ENCODE results near the gene CLK1. TPM values are rescaled to one million over a fixed set of nuclear protein-coding genes. Genes with fewer than 3 reads are reported as not detected.

Gene CLK1
- total RNA-seq, 1 experiment from 2014 or later: 46.8 TPM

GRCh38 chr2:200845669-200846325, 18.7 kb downstream of the CLK1 start:
- H3K27me3 ChIP-seq (ENCODE audit: insufficient read depth, low read length): no peaks in the 10 kb centered on the region
- H4K8ac ChIP-seq (replicated peaks; ENCODE audit: insufficient read length, low read depth, low read length): no peak overlapping the region
- no peaks in the 10 kb centered on the region for H3K9me3 ChIP-seq (ENCODE audit: control insufficient read depth, low read depth, low read length)
- Mint-ChIP-seq H3K4me1 (no peaks in the 10 kb centered on the region), H3K9me3 (no peaks in the 10 kb centered on the region), H3K36me3 (ENCODE audit: insufficient read depth in 1 of 3, low read depth in 3 of 3) (peaks cover 0 to 5% (median 0%) of the 10 kb centered on the region in 3 experiments; a peak in 2 of 7 replicates), H3K4me3 (no peak overlapping the region), H3K27me3 (ENCODE audit: low read depth) (no peaks in the 10 kb centered on the region; the same call in none of the 2 replicates), H3K27ac (no peak overlapping the region)
- no peak overlapping the region for H2BK15ac ChIP-seq (ENCODE audit: low read depth, low read length)
- H4K91ac ChIP-seq (ENCODE audit: insufficient read length, low read depth, low read length): no peak overlapping the region
- no CpG with 5 or more reads among the region's 10 CpGs for WGBS (ENCODE audit: extremely low coverage, insufficient read length, low lambda C conversion rate)
- no peaks in the 10 kb centered on the region for H3K79me2 ChIP-seq (ENCODE audit: insufficient read depth, low read length)
- H3K23me2 ChIP-seq (ENCODE audit: insufficient read length, low read depth, low read length, poor library complexity, severe bottlenecking): no peaks in the 10 kb centered on the region
- no peak overlapping the region for H2BK120ac ChIP-seq (ENCODE audit: low read depth, low read length, poor library complexity, severe bottlenecking)
- H2AK5ac ChIP-seq (ENCODE audit: insufficient read length, low read length): no peak overlapping the region
- no peak overlapping the region for H2BK20ac ChIP-seq (ENCODE audit: low read depth, low read length, poor library complexity, severe bottlenecking)
- no peaks in the 10 kb centered on the region for H3K79me1 ChIP-seq (ENCODE audit: insufficient read depth, low read depth, low read length, poor library complexity, severe bottlenecking)
- no peak overlapping the region for H3K4me2 ChIP-seq (ENCODE audit: insufficient read depth, insufficient read length, low read length)
- no peaks in the 10 kb centered on the region for H3K4me1 ChIP-seq (ENCODE audit: insufficient read depth, low read length)
- H4K20me1 ChIP-seq (ENCODE audit: control insufficient read depth, insufficient read depth, insufficient read length): no peaks in the 10 kb centered on the region
- H3K23ac ChIP-seq (ENCODE audit: insufficient read length, low read depth, low read length): no peak overlapping the region
- DNase-seq: no peak
- no peak overlapping the region for H3K27ac ChIP-seq (ENCODE audit: insufficient read length, low read depth, low read length)
- no peak overlapping the region for H2AFZ ChIP-seq (ENCODE audit: low read length)
- no peak overlapping the region for H3K4ac ChIP-seq (ENCODE audit: low read depth, low read length)
- no peak overlapping the region for H3K18ac ChIP-seq (ENCODE audit: insufficient read length, low read depth, low read length)
- no peak overlapping the region for H3K14ac ChIP-seq (ENCODE audit: insufficient read depth, low read length)
- H3K9ac ChIP-seq (ENCODE audit: extremely low read depth, insufficient read length, low read length): no peak overlapping the region
- H3T11ph ChIP-seq (ENCODE audit: low read length): no peak overlapping the region
- TF ChIP-seq CTCF (conservative IDR thresholded peaks at IDR 0.05): no peak
- no peak overlapping the region for H4K5ac ChIP-seq (ENCODE audit: insufficient read length, low read depth, low read length)
- no peak overlapping the region for H2BK5ac ChIP-seq (ENCODE audit: insufficient read length, low read length)
- no peak overlapping the region for H2BK12ac ChIP-seq (ENCODE audit: insufficient read length, low read depth, low read length)
- no peak overlapping the region for H3K56ac ChIP-seq (ENCODE audit: insufficient read length, low read depth, low read length)

All from H9 (cell line).